Stomach (tissue), 4 donors: ENCODE results near the gene PTN.

Experiments used
- CTCF ChIP-seq, 7 experiments: fragments of 450-650 bp in 4 of 7; fragments of 200-600 bp in 3 of 7; sonication (generic) in 3 of 7; IDR thresholded peaks; one replicate each; pipeline ENCODE4 v1.5.1; 2016 to 2019; ENCODE audit warnings: antibody characterized with exemption in 7 of 7, control low read depth in 2 of 7, mild to moderate bottlenecking in 1 of 7
- POLR2A ChIP-seq, 4 donors: fragments of 450-650 bp; IDR thresholded peaks; one replicate each; pipeline ENCODE4 v1.6.1; 2016; ENCODE audit warnings: antibody characterized with exemption in 4 of 4, control low read depth in 2 of 4, mild to moderate bottlenecking in 1 of 4, moderate library complexity in 1 of 4
- POLR2AphosphoS5 ChIP-seq, 3 donors: sonication (generic); formaldehyde crosslinking; IDR thresholded peaks; one replicate each; pipeline ENCODE4 v1.6.1; 2016; ENCODE audit warnings: antibody characterized with exemption in 3 of 3

GRCh38 chr7:137360087-137360679, 16.6 kb upstream of the PTN start:
- TF ChIP-seq POLR2A (IDR thresholded peaks at IDR 0.05) (no peak), CTCF (IDR thresholded peaks at IDR 0.05) (no peak), POLR2AphosphoS5 (IDR thresholded peaks at IDR 0.05) (no peak)
